HG02852 (cell line): Measurements from ENCODE around the gene NPTX1.

Source experiments
- ATAC-seq: cut with Tn5 transposase; IDR thresholded peaks from one replicate; pipeline ENCODE4 v1.9.1; 2021; ENCODE audit warnings: mild to moderate bottlenecking, moderate library complexity; ENCODE audit not compliant: unreplicated experiment

NPTX1 gene

DNA sequence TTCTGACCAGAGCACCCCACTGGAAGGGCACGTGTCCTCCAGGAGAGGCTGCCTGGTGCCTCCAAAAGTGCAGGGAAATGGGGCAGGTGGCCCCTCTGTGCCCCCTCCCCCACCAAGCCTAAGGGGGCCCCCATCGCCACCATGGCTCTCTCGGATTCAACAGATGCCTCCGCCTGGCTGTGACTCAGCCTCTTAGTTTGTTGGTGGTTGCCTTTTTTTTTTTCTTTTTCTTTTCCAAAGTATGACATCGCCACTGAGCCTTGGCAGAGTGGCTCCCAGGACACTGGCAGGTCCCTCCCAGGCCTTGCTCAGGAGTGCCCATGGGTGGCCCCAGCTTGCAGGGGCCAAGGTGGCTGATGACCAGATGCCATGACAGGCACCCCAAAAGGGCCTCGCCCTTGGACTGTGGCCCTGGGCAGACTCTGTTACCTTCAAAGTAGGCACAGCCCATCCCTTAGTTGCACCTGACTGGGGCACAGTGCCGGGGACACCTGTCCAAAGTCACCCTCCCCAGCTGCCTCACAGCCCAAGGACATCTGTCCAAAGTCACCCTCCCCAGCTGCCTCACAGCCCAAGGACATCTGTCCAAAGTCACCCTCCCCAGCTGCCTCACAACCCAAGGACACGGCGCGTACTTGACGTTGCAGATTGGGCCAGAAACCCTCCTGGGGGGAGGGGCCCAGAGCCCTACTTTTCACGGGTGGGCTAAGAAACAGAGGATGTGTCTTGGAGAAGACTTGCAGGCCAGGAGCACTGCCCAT lies 29.6 kb downstream of the NPTX1 start:
- no peak for ATAC-seq

GRCh38 chr17:80445726-80446110 lies 30.7 kb downstream of the NPTX1 start:
- no peak for ATAC-seq

GRCh38 chr17:80445007-80445725 lies 31.2 kb downstream of the NPTX1 start:
- no peak for ATAC-seq

GRCh38 chr17:80444644-80444979 lies 31.8 kb downstream of the NPTX1 start:
- ATAC-seq: no peak

GRCh38 chr17:80443916-80444643 lies 32.3 kb downstream of the NPTX1 start:
- ATAC-seq: no peak

DNA sequence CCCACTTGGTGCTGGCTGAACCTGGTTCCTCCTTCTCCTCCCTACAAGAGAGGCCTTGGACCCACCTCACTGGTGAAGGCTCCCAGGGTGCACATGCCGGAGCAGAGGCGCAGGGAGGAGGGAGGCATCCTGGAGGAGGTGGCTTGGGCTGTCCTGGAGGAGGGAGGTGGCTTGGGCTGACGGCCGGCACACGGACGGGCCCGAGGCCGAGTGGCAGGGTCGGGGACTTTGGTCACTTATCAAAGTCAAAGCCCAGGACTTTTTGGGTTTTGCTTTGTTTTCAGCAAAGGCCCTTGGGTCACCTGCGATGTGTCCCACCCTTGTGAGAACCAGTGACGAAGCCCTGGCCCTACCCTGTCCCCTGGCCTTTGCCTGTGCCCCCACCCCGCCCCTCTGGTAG lies 32.9 kb downstream of the NPTX1 start:
- no peak for ATAC-seq

GRCh38 chr17:80442764-80443163 lies 33.6 kb downstream of the NPTX1 start:
- no peak for ATAC-seq

DNA sequence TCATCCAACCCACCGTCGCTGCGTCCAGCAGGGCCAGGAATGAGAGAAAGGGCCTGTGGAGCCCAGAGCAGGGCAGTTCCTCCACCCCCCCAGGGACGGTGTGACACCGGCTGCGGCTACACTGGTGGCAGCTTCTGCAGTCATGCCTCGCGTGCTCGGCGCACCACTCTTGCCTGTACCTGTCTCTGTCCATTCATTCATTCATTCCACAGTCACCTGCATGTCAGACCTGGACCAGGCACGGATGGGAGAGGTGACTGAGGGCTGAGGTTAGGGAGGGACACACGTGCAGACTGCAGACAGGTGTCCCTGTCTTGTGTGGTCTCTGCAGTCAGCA lies 34.1 kb downstream of the NPTX1 start:
- ATAC-seq: no peak

- no peak for ATAC-seq
Observed at GRCh38 chr17:80441598-80442322, 34.6 kb downstream of the NPTX1 start.

- no peak for ATAC-seq
Observed at GRCh38 chr17:80441133-80441578, 35.3 kb downstream of the NPTX1 start.

- ATAC-seq: no peak
Observed at GRCh38 chr17:80439499-80439898, 36.9 kb downstream of the NPTX1 start.

- no peak for ATAC-seq
Observed at GRCh38 chr17:80438806-80439205, 37.6 kb downstream of the NPTX1 start.

- ATAC-seq: no peak
Observed at GRCh38 chr17:80437532-80437931, 38.9 kb downstream of the NPTX1 start.

GRCh38 chr17:80433916-80434666 lies 42.3 kb downstream of the NPTX1 start:
- no peak for ATAC-seq

GRCh38 chr17:80432961-80433550 lies 43.4 kb downstream of the NPTX1 start:
- no peak for ATAC-seq

DNA sequence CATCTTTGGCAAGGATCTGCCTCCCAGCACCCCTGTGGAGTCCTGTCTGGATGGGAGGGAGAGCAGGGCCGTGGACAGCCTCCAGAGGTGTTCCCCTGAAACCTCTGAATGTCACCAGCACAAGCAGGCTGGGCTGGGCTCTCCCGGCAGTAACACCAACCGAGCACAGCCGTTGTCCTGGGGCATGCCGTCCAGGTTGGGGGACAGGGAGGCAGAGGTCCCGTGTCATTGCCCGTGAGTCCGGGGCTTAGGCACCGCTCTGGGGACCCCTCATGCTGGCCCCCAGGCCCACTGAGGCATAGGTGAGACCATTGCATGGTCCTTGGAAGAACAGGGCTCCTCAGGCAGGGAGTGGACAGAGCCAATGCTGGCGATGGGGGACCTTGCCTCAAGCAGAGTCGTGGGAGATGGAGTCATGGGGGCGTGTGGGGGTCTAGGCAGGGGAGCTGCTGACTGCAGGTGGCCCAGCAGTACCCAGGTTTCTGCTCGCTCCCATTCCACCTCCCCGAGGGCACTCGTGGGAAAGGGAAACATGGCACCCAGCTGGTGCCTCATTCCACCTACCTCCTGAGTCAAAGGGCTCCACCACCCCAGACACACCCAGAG lies 44.0 kb downstream of the NPTX1 start:
- ATAC-seq: no peak

DNA sequence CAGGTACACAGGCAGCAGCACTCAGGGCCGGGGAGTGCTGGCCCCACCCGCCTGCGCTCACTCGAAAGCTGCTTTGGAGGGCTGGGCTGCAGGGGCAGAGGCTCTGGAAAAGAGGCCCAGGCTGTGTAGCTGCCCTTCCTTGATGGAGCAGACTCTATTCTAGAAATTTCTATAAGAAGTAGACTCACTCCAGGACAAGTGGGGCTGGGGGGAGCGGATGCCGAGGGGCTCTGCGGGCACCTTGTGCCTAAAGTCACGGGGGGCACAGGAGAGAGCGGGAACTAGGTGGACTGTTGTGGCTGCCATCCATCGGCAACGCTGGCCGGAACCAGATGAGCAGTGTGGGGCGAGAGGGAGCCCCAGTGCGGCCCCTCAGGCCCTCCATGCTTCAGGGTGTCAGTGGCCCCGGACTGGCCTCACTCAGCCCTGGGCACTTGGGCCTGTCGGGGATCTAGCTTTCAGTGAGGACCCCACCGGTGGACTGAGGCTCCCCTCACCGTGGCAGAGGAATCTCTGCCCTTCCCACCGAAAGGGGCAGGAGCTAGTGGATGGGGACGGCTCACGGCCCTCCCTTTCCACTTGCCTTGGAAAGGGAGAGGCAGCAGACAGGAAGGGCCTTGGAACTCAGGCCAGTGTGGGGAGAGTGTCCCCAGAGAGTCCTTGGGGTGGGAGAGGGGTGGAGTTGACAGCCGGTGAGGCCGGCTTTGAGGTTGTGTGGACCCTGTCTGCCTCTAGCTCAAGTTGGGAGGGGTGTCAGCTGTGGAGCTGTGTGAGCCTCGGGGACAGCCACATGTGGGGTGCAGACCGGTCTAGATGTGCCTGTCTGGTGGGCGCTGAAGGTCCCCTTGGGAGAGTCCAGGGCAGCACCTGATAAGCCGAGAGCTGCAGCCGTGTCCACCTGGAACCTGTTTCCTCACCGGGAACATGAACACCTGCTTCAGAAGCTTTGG lies 44.9 kb downstream of the NPTX1 start:
- ATAC-seq: no peak

GRCh38 chr17:80430446-80431245 lies 45.8 kb downstream of the NPTX1 start:
- no peak for ATAC-seq
